ENCODE measurements around the gene FRRS1. TPM values are rescaled to one million over a fixed set of nuclear protein-coding genes. Genes with fewer than 3 reads are reported as not detected.

Gene FRRS1
- total RNA-seq, 1 donor from 2014 or later = 0.28 TPM

DNA sequence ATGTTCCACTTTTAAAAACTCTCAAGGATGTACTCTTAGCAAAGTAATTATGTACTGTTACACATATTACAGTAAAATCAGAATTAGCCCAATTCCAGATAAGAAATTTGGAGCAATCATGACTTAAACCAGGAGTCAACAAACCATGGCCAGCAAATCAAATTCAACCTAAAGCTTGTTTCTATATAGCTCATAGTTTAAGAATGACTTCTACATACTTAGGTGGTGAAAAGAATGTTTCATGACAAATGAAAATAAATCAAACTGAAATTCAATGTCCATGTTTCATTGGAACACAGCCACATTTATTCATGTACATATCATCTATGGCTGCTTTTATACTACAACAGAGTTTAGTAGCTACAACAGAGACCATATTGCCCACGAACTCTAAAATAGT is 35.1 kb downstream of the FRRS1 start:
- intact Hi-C loops (cut with micrococcal nuclease) = no loop called here
- Mint-ChIP-seq H3K9me3 (no peaks in the 10 kb centered on the region), H3K4me3 (no peak overlapping the region), H3K36me3 (ENCODE audit: low read depth) (no peaks in the 10 kb centered on the region), H3K4me1 (no peaks in the 10 kb centered on the region), H3K27ac (no peak overlapping the region), H3K27me3 (peaks cover 6% of the 10 kb centered on the region)
- DNase-seq = no peak

DNA sequence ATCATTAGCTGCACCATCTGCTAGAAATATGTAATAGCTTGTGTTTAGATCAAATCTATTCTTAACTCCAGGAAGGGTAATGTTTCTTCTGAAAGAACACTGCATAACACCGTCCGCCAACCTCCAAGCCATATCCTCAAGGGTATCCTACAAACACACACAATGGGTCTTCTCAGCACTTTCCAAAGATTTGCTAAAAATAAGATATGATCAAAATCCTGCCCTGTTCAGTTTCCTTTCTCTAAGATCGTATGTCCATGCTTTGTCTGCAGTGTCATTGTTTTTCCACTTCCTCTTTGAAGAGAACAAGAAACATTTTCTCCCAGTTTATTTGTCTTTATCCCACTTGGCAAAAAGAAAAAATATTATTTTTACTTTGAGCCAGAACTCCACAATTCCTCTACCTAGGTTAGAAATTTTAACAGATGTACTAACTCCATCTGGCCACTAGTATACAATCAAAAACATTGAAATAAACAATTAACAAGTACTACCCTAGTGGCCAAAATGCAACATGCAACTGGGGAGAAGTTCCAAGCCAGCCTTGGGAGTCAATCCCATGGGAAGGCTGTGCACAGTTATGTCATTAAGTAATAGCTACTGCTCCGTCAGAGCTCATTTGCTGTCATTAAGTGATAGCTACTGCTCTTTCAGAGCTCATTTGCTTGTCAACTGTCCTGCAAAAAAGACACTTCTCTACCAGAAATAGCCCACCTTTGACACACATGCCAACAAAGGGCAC is 37.8 kb downstream of the FRRS1 start:
- no peak overlapping the region for H3K27ac Mint-ChIP-seq
- H3K4me1 Mint-ChIP-seq = no peaks in the 10 kb centered on the region
- no peaks in the 10 kb centered on the region for H3K36me3 Mint-ChIP-seq (ENCODE audit: low read depth)
- intact Hi-C loops (cut with micrococcal nuclease) = no loop called here
- H3K27me3 Mint-ChIP-seq = peaks cover 5% of the 10 kb centered on the region
- DNase-seq = no peak
- H3K9me3 Mint-ChIP-seq = no peaks in the 10 kb centered on the region
- H3K4me3 Mint-ChIP-seq = no peak overlapping the region

DNA sequence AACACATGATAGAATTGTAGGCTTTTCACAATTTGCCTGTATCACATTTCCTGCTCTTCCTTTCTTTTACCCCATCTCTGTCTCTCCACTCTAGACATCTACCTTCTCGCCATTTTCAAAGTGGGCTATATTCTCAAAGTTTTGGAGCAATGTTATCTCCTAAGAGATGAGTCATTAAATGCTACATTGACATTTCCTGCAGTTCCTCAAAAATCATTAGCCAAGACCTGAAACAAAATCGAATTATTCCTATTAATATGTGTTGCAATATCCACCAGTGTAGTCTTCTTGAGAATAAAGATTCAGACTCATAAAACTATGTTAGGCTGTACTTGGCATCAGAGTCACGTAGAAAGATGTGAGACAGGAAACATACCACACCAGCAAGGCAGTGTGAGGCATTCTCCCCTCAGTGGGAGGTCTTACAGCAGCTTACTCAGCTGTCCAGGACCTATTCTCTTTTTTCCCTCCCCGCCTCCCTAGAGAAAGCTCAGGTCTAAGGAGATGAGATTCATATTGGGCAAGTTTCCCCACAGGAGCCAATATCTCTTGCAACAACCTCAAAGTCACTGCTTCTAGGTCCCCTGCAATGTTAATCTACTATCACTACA is 38.8 kb downstream of the FRRS1 start:
- intact Hi-C loops (cut with micrococcal nuclease) = no loop called here
- H3K9me3 Mint-ChIP-seq = no peaks in the 10 kb centered on the region
- no peak for DNase-seq
- peaks cover 2% of the 10 kb centered on the region for H3K27me3 Mint-ChIP-seq
- H3K4me3 Mint-ChIP-seq = no peak overlapping the region
- H3K36me3 Mint-ChIP-seq (ENCODE audit: low read depth) = no peaks in the 10 kb centered on the region
- no peaks in the 10 kb centered on the region for H3K4me1 Mint-ChIP-seq
- H3K27ac Mint-ChIP-seq = no peak overlapping the region

DNA sequence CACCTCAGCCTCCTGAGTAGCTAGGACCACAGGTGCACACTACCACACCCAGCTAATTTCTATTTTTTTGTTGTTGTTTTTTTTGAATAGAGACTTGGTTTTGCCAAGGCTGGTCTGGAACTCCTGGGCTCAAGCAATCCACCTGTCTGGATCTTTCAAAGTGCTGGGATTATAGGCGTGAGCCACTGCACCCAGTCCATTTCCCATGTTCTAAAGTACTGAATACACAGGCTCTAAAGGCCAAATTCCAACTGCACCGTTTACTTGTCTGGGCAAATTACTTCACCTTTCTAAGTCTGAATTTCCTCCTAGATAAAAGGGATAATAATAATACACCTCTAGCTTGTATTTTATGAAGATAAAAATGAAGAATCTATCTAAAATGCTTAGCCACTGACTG is 39.6 kb downstream of the FRRS1 start:
- H3K4me3 Mint-ChIP-seq = no peak overlapping the region
- H3K36me3 Mint-ChIP-seq (ENCODE audit: low read depth) = no peaks in the 10 kb centered on the region
- no peak overlapping the region for H3K27ac Mint-ChIP-seq

DNA sequence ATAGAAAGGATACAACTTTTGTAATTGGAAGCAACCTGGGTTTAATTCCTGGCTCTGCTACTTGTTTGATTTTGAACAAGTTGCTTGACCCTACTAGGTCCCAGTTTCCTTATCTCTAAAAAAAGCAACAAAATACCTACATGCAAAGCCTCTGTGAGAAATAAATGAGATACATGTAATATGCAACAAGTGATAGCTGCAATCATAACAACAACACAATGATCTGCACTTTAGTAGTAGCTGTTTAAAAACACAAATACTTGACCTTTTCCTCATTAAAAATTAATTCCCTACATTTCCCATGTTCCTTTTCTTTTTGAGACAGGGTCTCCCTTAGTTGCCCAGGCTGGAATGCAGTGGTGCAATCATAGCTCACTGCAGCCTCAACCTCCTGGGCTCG is 40.0 kb downstream of the FRRS1 start:
- Mint-ChIP-seq H3K4me3 (no peak overlapping the region), H3K9me3 (no peaks in the 10 kb centered on the region), H3K4me1 (no peaks in the 10 kb centered on the region), H3K27ac (no peak overlapping the region), H3K36me3 (ENCODE audit: low read depth) (no peaks in the 10 kb centered on the region), H3K27me3 (peaks cover 2% of the 10 kb centered on the region)
- intact Hi-C loops (cut with micrococcal nuclease) = no loop called here
- DNase-seq = no peak

More for the DNA sequence above, 39.6 kb downstream of the FRRS1 start:
- peaks cover 2% of the 10 kb centered on the region for H3K27me3 Mint-ChIP-seq
- no peaks in the 10 kb centered on the region for H3K4me1 Mint-ChIP-seq
- DNase-seq = no peak
- intact Hi-C loops (cut with micrococcal nuclease) = no loop called here
- H3K9me3 Mint-ChIP-seq = no peaks in the 10 kb centered on the region

DNA sequence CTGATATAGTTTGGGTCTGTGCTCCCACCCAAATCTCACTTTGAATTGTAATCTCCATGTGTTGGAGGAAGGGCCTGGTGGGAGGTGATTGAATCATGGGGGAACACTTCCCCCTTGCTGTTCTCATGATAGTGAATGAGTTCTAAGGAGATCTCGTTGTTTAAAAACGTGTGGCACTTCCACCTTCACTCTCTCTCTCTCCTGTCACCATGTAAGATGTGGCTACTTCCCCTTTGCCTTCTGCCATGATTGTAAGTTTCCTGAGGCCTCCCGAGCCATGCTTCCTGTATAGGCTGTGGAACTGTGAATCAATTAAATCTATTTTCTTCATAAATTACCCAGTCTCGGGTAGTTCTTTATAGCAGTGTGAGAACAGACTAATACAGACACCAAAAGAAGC is 40.4 kb downstream of the FRRS1 start:
- no peak overlapping the region for H3K27ac Mint-ChIP-seq
- H3K4me1 Mint-ChIP-seq = no peaks in the 10 kb centered on the region
- intact Hi-C loops (cut with micrococcal nuclease) = no loop called here
- DNase-seq = no peak
- no peak overlapping the region for H3K4me3 Mint-ChIP-seq
- H3K36me3 Mint-ChIP-seq (ENCODE audit: low read depth) = no peaks in the 10 kb centered on the region
- no peaks in the 10 kb centered on the region for H3K9me3 Mint-ChIP-seq
- peaks cover 2% of the 10 kb centered on the region for H3K27me3 Mint-ChIP-seq

DNA sequence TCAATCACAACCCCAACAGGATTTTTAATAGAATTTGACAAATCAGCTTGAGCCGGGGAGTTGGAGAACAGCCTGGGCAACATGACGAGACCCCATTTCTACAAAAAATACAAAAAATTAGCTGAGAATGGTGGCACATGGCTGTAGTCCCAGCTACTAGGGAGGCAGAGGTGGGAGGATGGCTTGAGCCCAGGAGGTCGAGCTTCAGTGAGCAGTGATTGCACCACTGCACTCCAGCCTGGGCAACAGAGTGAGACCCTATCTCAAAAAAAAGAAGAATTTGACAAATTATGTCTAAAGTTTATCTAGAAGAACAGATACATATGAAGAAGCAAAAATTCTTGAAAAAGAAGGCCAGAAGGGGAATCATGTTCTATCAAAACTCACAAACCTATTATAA is 43.2 kb downstream of the FRRS1 start:
- no peaks in the 10 kb centered on the region for H3K9me3 Mint-ChIP-seq
- no peak for DNase-seq
- H3K4me1 Mint-ChIP-seq = no peaks in the 10 kb centered on the region
- intact Hi-C loops (cut with micrococcal nuclease) = no loop called here
- H3K27me3 Mint-ChIP-seq = peaks cover 2% of the 10 kb centered on the region
- H3K4me3 Mint-ChIP-seq = no peak overlapping the region
- H3K27ac Mint-ChIP-seq = no peak overlapping the region
- H3K36me3 Mint-ChIP-seq (ENCODE audit: low read depth) = no peaks in the 10 kb centered on the region

DNA sequence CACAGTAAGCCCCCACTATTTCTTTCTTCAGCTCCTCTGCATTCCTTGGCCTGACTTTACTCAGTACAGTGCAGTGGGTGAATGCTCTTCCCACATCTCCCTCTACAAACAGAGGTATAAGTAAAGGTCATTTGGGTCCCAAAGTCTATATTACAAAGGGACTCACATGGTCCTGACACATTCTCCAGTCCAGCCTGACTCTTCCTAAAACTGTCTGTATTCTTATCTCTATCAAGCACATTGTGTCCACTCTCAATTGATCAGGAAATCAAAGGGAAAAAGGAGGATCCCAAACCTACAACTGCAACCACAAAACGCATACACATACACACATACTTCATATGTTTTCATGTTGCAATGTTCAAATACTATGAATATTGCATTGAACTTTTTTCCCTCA is 49.4 kb downstream of the FRRS1 start:
- intact Hi-C loops (cut with micrococcal nuclease) = no loop called here
- Mint-ChIP-seq H3K36me3 (ENCODE audit: low read depth) (no peaks in the 10 kb centered on the region), H3K4me1 (no peaks in the 10 kb centered on the region), H3K27me3 (no peaks in the 10 kb centered on the region), H3K9me3 (no peaks in the 10 kb centered on the region), H3K4me3 (no peak overlapping the region), H3K27ac (no peak overlapping the region)
- no peak for DNase-seq

DNA sequence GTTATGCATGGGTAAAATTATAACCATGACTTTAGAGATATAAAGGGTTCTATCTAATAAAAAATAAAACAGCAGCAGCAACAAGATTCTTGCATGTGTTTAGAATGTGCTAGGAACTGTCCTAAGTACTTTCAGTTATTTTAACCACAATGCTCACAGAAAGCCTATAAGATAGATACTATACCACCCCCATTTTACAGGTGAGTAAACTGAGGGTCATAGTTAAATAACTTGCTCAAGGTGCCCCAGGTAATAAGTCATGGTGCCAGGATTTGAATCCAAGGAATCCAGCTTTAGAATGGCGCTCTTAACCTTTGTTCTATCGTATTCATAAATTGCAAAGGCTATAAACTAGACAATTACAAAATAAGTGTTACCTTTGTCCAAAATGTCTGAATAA is 53.4 kb downstream of the FRRS1 start:
- no peaks in the 10 kb centered on the region for H3K9me3 Mint-ChIP-seq
- H3K4me3 Mint-ChIP-seq = no peak overlapping the region
- H3K36me3 Mint-ChIP-seq (ENCODE audit: low read depth) = no peaks in the 10 kb centered on the region
- intact Hi-C loops (cut with micrococcal nuclease) = no loop called here
- H3K27me3 Mint-ChIP-seq = no peaks in the 10 kb centered on the region
- peaks cover 2% of the 10 kb centered on the region for H3K4me1 Mint-ChIP-seq
- DNase-seq = no peak
- H3K27ac Mint-ChIP-seq = no peak overlapping the region

DNA sequence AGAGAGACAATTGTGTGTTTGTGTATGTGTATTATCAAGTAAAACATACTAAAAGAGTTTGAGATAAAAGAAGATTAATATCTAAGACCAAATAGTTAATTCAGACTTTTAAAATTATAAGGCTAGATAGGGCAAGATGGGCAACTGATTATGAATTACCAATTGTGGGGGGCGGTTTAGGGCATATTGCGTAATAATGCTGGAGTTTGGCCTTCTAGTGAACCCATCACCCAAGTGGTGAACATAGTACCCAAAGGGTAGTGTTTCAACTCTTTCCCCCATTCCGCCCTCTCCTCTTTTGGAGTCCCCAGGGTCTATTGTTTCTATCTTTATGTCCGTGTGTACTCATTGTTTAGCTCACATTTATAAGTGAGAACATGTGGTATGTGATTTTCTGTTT is 55.4 kb downstream of the FRRS1 start:
- no peaks in the 10 kb centered on the region for H3K36me3 Mint-ChIP-seq (ENCODE audit: low read depth)
- no peak for DNase-seq
- peaks cover 2% of the 10 kb centered on the region for H3K4me1 Mint-ChIP-seq
- H3K9me3 Mint-ChIP-seq = no peaks in the 10 kb centered on the region
- no peak overlapping the region for H3K4me3 Mint-ChIP-seq
- intact Hi-C loops (cut with micrococcal nuclease) = no loop called here
- no peak overlapping the region for H3K27ac Mint-ChIP-seq
- H3K27me3 Mint-ChIP-seq = no peaks in the 10 kb centered on the region

DNA sequence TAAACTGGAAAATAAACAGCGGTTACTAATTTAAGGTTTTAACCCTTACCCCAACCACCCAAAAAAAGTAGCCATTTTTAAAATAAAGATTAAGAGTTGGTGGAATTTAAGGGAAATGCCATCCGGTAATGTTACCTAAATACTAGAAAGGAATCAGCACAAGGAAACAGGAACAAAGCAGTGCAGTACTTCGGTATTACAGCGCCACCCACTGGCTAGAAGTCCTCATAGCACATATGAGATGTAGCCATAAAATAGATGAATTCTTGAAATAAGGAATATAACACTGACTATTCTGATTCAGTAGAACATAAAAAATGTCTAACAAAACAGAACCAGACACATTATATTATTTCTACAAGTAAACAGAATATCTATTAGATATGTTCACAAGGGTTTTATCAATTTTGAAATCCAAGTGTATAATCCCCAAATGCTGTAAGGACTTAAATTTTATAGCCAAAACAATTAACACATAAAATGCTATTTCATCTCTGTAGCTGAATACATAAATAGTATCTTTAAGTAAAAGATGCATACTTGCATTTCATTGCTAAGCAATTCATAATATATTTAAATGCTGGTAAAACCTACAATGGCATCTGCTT is 58.8 kb downstream of the FRRS1 start:
- H3K9me3 Mint-ChIP-seq = no peaks in the 10 kb centered on the region
- H3K4me1 Mint-ChIP-seq = peaks cover 7% of the 10 kb centered on the region
- H3K27ac Mint-ChIP-seq = no peak overlapping the region
- intact Hi-C loops (cut with micrococcal nuclease) = loop anchor here (1.0 to 2.0 kb wide), 3 partner anchors 527 to 959 kb away; no protein-coding TSS in a partner anchor
- no peaks in the 10 kb centered on the region for H3K36me3 Mint-ChIP-seq (ENCODE audit: low read depth)
- no peak overlapping the region for H3K4me3 Mint-ChIP-seq
- H3K27me3 Mint-ChIP-seq = peaks cover 4% of the 10 kb centered on the region
- DNase-seq = peak; percentile 87

DNA sequence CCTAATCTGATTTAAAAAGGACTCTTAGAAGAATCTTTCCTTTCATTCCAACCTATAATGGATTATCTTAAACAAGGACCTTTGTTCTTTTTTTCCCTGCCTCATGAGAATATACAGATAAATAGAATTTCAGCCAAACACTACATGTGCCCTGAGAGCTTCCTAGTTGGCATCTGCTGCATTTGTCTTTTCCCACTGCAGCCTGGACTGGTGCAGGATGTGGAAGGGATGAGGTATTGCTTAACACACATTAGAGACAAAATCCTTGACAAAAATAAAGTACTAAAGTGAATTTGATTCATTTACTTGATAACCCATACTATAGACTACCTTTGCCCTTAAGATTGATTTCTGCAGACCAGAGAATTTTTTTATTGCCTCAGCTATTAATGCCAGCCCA is 61.0 kb downstream of the FRRS1 start:
- DNase-seq = no peak
- H3K4me1 Mint-ChIP-seq = peaks cover 7% of the 10 kb centered on the region
- no peak overlapping the region for H3K4me3 Mint-ChIP-seq
- intact Hi-C loops (cut with micrococcal nuclease) = no loop called here
- H3K27ac Mint-ChIP-seq = no peak overlapping the region
- H3K9me3 Mint-ChIP-seq = no peaks in the 10 kb centered on the region
- H3K36me3 Mint-ChIP-seq (ENCODE audit: low read depth) = no peaks in the 10 kb centered on the region
- H3K27me3 Mint-ChIP-seq = peaks cover 15% of the 10 kb centered on the region

DNA sequence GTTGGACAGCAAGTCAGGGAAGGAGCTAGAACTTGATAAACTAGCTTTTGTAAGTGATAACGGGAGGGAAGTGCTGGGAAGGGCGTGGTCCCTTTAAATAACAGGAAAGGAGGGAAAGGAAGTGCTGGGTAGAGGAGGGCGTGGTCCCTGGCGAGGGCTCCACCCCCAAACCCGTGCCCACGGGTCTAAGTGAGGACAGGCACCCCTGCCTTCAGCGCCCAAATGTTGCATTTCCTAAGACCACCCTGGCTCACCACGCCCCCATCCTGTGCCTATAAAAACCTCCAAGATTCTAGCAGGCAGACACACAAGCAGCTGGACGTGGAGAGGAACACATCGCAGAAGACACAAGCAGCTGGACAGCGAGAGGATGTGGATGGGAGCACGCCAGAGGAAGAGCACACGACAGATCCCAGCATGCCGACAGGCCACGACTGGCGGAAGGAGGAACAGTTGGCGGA is 62.0 kb downstream of the FRRS1 start:
- Mint-ChIP-seq H3K36me3 (ENCODE audit: low read depth) (no peaks in the 10 kb centered on the region), H3K27me3 (peaks cover 19% of the 10 kb centered on the region), H3K27ac (no peak overlapping the region), H3K4me1 (peaks cover 5% of the 10 kb centered on the region), H3K4me3 (peak overlapping the region; percentile 4), H3K9me3 (no peaks in the 10 kb centered on the region)
- intact Hi-C loops (cut with micrococcal nuclease) = no loop called here
- DNase-seq = no peak

DNA sequence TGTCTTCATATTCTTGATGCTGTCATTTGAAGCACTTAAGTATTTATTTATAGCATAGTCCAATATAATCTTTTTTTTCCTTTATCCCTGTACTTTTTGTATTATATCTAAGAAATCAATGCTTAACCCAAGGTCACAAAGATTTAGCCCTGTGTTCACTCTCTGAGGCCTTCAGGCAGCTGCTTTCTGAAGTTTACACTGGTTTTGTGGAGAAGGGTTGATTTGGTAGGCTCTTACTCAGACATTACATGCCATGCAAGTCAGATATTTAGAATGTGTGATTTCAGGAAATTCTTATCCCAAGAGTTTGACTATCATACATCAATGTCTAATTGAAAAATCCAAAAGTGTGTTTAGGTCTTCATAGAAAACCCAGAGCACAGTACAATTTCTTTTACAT is 64.2 kb downstream of the FRRS1 start:
- peaks cover 5% of the 10 kb centered on the region for H3K4me1 Mint-ChIP-seq
- peaks cover 34% of the 10 kb centered on the region for H3K27me3 Mint-ChIP-seq
- H3K9me3 Mint-ChIP-seq = no peaks in the 10 kb centered on the region
- no peak for DNase-seq
- no peak overlapping the region for H3K4me3 Mint-ChIP-seq
- H3K27ac Mint-ChIP-seq = no peak overlapping the region
- no peaks in the 10 kb centered on the region for H3K36me3 Mint-ChIP-seq (ENCODE audit: low read depth)
- intact Hi-C loops (cut with micrococcal nuclease) = no loop called here
